HG02588 (cell line): ENCODE data around the gene TGFBR2.

Experiments
- ATAC-seq: cut with Tn5 transposase; IDR thresholded peaks from one replicate; pipeline ENCODE4 v1.9.1; 2021; ENCODE audit warnings: mild to moderate bottlenecking, moderate library complexity; ENCODE audit not compliant: unreplicated experiment

The TGFBR2 gene

DNA sequence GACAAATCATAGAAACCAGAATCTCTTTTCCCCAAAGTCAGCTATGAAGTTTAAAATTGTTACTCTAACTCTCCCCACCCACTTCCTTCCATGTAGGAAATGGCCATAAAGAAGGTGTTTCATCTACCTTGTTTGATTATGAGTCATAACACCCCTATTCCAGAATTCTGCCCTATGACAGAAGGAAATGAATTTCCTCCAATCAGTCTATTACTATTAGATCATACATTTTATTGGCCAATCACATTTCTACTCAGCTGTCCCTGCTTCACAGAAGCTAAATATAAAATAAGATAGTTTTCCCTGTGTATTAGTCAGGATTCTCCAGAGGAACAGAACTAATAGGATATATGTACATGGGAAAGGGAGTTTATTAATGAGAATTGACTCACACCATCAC is 102.1 kb downstream of the TGFBR2 start:
- ATAC-seq: no peak

DNA sequence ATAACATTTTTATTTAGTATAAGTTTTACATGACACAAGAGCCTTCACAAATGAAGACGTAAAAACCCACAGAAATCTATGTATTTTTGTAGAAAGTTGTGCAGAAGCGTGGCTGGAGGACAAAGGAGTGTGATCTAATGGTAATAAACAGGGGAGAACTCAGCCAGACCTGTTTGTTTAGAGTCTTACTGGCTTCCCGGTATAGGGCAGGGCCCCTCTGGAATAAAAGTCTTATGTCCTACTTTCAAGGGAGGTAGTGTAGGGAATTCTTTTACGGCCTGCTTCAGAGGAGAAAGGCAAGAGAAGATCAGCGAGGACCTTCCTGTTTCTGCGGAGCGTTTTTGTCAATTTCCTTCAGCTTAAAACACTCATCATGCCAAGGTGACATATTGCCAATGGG is 103.6 kb downstream of the TGFBR2 start:
- ATAC-seq: no peak

DNA sequence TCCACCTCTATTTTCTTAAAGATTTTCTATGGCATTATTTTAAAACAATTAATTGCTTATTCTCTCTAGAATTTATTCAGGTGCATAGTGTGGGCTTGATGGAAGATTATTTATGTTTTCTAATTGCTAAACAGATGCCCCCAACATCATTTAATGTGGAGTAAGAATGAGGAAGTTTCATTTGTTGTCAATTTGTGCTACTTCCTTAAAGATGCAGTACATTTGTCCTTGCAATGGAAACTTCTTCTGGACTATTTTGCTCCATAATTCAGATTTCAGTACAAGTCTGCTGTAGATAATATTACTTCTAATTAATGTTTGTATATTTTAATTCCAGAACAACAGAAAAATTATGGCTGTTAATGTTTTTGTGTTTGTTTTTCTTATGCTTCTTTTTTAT is 104.8 kb downstream of the TGFBR2 start:
- no peak for ATAC-seq

DNA sequence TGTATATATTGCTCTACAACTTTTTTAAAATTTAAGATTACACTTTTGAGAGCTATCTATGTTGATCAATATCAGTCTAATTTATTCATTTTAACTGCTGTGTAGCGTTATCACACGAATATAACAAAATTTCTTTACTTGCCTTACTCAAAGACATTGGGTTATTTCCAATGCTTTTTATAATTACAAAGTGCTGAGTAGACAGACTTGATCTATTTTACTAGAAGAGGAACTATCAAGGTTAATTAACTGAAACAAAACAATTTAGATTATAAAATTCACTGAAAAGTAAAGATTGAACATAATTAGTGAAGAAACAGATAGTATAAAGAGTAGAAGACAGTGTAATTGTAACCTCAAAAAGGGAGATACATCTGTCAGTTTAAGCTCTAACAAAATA is 105.5 kb downstream of the TGFBR2 start:
- no peak for ATAC-seq

DNA sequence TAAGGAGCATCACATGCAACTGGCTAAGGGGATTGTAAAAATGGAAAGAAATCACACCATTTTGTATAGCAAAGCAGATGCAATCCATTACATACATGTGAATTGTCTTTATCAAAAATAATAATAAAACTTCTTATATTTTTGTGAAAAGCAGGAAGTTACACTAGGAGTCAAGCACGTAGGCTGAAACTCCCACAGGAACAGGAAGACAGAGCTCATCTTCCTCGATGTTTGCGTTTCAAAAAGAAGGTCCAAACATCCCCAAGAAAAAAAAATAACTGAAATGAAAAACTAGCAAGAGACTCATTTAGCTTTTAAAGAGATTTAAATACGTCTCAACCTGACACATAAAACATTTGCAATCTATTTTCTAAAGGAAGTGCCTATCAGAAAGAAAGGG is 106.6 kb downstream of the TGFBR2 start:
- no peak for ATAC-seq

GRCh38 chr3:30713885-30714503 is 107.6 kb downstream of the TGFBR2 start:
- ATAC-seq: no peak

- ATAC-seq: no peak
These were observed 113.1 kb downstream of the TGFBR2 start for GRCh38 chr3:30719536-30719935.

DNA sequence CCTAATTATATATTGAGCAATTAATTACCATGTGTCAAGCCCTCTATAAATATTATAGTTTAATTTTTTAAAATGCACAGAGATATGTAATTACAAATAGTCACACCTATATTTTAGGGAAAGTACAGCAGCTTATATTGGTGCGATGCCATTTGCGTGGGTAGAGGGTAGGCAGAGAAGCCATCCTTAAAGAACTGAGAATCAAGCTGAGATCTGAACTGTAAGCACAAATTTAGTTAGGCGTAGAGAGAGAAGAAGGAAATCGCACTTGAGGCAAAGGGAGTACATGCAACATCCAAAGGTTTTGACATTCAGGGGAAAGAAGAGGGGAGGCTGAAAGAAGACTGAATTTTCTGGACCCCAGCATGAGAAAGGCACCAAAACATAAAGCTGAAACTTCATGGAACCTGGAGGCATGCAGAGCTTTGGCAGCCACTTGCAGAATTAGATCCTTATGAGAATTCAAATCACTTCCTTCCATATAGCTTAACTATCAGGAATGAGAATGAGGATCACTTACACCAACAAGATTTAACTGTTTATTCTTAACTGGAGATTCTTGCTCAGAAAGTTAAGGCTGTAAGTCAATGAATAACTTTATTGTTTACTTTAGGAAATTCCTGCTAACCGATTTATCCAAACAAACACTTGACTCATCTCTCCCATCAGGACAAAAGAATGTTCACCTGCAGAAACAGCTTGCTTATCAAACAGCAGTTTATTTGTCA is 114.3 kb downstream of the TGFBR2 start:
- ATAC-seq: no peak

DNA sequence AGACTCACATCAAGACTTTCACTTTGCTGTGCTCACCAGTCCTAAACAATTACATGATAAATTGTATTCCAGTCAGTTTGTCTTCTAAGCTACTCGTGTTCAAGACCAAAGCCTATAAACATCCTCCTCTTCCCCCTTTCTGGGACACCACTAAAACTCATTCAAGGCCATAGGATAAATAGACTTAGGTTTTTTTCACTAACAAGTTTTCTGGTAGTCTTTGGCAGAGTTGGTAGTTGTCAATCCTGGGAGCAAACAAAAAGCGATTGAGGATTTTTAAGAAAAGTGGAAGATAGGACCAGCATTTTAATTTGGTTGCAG is 114.9 kb downstream of the TGFBR2 start:
- ATAC-seq: no peak

GRCh38 chr3:30723211-30723610 is 116.8 kb downstream of the TGFBR2 start:
- ATAC-seq: no peak

DNA sequence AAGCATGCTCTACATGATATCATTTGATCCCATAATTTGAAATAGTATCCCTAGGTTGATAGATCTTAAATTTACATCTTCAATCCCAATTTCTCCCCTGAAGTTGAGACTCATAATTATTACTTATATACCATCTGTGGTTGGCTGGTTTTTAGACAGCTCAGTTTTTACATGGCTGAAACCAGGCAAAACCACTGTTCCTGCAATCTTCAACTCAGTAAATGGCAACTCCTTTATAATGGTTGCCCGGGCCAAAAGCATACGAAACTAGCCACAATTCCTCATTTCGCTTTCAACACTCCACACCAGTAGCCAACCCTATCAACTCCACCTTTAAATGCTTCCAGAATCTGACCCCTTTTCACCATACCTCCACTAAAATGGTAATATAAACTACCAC is 118.5 kb downstream of the TGFBR2 start:
- no peak for ATAC-seq

- ATAC-seq: no peak
These were observed 121.7 kb downstream of the TGFBR2 start for GRCh38 chr3:30728143-30728542.

GRCh38 chr3:30729512-30729911 is 123.1 kb downstream of the TGFBR2 start:
- ATAC-seq: no peak

- ATAC-seq: no peak
These were observed 123.5 kb downstream of the TGFBR2 start for GRCh38 chr3:30729936-30730335.

DNA sequence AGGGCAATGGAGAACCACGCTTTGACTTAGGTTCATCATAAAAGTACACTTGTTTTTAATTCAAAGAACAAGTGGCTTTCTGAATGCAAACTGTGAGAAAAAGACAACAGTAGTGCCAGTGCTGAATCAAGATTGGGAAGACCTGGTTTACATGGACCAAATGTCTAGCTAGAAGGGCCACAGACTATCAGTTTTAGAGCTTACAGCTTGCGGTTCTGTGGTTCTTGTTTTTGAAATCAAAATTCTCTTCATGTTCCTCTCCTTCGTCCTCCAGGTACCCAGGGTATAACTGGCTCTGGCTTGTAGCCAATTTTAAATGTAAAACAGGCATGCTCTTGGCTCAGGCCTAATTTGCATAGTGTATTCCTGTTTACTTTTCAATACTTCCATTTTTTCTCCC is 124.6 kb downstream of the TGFBR2 start:
- ATAC-seq: no peak

- no peak for ATAC-seq
These were observed 126.8 kb downstream of the TGFBR2 start for GRCh38 chr3:30733209-30733608.

DNA sequence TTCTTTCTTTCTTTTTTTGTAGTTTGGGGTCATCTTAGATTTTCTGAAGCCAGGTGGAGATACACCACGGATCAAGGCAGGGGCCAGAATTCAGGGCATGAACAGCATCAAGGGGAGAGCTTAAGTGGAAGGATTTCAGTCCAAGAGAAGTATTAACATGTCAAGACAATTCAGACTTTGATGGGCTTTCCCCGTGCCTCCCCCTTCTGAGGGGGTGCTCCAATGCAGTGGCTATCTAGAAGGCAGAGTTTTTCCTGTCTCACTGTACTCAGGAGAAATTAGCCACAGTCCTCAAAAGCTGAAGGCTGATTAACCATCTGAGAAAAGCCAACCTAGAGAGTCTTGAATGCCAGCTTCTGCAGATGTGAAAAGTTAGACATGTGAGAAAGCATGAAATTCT is 127.3 kb downstream of the TGFBR2 start:
- ATAC-seq: no peak

DNA sequence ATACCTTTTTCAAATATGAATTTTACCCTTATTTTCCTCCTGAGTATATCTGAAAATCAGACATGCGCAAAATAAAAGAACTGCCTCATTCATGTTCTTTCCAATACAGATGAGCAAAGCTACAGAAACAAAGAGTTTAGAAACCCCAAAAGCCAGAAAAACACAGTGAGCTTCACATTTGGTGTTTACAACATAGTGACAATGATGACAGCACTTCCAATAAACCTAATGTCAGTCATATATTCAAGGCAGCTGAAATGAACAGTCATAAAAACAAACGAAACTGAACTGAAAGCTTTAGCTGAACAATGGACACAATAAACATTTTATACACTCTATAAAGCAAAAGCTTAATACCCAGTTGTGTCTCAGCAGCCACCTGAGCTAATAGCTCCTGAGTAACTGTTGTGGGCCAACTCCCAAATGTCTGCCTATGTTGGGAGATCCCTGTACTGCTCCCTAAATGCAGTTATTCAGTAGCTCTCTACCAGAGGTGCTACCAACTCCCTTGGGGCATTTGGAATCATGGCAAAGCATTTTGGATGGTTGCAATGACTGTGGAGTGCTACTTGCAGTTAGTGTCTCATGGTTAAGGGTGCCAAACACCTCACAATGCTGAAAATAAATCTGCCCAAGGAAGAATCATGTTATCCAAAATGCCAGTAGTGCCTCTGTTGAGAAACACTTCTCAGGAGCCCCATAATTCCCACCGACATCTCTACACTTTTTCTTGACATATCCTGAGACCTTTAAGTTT is 131.5 kb downstream of the TGFBR2 start:
- ATAC-seq: no peak

DNA sequence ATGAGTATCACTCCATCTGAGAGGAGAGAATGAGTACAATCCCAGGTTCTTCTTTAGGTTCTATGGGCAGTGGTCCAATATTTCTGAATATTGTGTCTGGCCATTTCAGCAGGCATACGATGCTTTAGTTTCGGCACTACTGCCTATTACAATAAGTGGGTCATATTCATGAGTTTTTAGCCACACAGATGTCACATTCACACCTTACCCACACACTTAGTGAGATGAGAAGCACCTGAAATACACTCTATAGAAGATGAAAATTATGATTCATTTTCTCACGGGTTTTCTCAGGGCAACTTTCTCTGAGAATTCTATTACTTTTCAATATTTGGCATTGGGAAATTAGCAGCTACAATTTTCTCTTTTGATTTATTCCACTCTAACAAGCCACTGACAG is 132.2 kb downstream of the TGFBR2 start:
- ATAC-seq: no peak

- ATAC-seq: no peak
These were observed 135.5 kb downstream of the TGFBR2 start for GRCh38 chr3:30741889-30742288.

DNA sequence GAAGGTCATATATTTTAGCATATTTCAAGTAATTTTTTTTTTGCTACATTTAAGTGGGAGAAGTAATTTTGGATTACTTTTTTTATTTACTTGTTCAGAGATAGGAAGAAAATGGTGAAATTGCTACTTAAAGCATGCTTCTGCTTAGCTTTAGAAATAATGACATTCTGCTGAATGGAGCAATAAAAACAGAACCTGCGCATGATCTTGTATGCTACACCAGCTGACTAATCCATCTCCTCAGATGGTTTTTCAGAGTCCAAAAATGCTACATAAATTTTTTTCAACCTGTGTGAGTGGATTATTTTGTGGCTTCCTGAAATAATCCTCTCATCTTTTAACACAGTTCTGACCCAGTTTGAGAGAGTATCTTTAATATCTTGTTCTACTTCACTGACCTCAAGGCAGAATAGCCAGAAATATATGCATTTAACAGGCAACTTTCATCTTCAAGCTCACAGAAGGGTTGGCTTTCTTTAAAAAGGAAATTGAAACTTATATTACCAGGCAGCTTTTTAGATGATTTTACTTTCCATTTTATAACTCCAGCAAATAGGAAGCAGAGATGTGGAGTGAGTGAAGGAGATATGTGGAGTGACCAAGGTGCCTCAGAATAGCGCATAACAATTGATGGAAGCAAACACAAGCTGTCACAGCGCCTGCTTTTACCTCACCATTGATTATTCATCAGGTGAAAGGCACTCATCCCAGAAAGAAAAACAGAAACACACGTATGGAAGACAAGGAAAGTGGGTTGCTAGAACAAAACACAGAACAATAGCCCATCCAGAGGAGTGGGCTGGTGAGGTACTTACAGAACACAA is 136.6 kb downstream of the TGFBR2 start:
- ATAC-seq: no peak
